NCI-H2029 treated with DMSO at 0.1 percent for 48 hours (cell line): ENCODE measurements around the gene FGFR4.

Experiments used
- DNase-seq: peaks from one replicate; lab custom pipeline; 2025; lab: John Stamatoyannopoulos, UW

FGFR4 gene

DNA sequence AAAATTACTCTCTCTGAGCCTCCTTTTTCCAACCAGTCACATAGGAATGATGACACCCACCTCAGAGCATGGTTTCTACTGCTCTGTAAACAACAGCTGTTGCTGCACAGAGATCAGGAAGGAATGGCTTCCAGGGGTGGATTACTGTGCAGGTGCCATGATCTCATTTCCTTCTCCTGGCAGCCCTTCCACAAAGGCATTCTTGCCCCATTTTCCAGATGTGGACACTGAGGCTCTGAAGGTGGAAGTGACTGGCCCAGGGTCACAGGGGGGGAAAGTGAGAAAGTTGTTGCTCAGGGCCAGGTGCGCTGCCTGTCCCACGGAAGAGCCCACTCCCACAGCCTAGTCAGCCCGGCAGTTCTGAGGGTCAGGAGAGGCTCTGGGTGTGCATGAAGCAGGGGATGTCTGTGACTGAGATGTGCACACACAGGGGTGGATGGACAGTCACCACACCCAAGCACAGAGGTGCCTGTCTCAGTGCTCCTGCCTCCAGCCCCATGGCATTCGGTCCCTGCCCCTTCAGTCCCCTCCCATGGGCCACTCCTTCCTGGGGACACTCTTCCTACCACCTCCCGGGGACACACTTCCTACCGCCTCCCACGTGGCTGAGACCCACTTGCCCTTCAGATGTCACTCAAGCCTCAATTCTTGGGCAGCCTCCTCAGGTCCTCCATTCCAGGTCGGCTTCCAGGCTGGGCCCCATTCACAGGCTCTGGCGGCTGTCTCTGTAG is 17.0 kb downstream of the FGFR4 start:
- no peak for DNase-seq

- DNase-seq, result no peak
Measured at GRCh38 chr5:177105691-177106476, 19.2 kb downstream of the FGFR4 start.

- no peak for DNase-seq
Measured at GRCh38 chr5:177107159-177107558, 20.4 kb downstream of the FGFR4 start.

DNA sequence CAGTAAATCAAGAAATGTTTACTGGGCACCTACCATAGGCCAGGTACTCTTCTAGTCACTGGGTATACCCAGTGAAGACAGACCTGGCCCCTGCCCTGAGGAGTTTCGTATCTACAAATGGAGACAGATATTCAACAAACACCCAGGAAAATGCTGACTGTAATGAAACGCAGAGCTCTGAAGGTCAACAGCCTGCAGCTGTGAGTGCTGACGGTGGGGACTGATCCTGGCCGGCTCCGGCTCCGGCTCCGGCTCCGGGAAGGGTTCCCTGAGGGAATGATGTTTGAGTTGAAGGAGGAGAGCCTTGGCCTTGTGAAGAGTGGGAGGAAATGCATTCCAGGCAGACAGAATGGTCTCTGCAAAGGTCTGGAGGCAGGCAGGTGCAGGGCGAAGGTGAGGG is 23.1 kb downstream of the FGFR4 start:
- no peak for DNase-seq

- DNase-seq, result no peak
Measured at GRCh38 chr5:177111720-177112394, 25.1 kb downstream of the FGFR4 start.

DNA sequence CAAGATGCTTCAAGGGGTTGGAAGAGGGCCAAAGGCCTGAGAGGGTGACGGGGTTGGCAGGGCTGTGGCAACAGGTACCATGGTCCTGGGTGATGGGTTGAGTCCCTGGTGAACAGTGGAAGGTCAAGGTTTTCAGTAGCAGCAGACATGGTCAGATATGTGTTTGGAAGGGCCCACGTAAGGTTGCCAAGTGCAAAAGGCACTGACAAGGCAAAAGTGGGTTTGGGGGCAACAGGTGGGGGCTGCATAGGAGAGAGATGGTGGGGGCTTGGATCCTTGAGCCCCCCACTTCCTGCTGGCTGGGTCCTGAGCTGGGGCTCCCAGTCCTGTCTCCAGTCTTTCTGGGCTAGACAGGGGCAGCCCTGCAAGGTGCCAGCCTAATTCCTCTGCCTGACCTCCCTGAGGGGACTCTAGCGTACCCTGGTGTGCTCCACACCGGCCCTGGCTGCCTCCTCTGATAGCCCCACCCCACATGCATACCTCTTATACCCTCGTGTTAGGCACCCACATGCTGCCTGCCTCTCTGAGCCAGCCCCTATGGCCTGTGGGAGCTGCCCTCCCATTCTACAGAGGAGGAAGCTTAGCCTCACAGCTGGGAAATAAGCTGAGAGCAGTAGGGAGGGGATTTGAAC is 26.0 kb downstream of the FGFR4 start:
- DNase-seq, result no peak

- peak; percentile 59 for DNase-seq
Measured at GRCh38 chr5:177113566-177114424, 27.1 kb downstream of the FGFR4 start.

- no peak for DNase-seq
Measured at GRCh38 chr5:177116631-177117373, 30.1 kb downstream of the FGFR4 start.

- DNase-seq, result no peak
Measured at GRCh38 chr5:177117441-177118045, 30.8 kb downstream of the FGFR4 start.

- no peak for DNase-seq
Measured at GRCh38 chr5:177122566-177122965, 35.9 kb downstream of the FGFR4 start.

DNA sequence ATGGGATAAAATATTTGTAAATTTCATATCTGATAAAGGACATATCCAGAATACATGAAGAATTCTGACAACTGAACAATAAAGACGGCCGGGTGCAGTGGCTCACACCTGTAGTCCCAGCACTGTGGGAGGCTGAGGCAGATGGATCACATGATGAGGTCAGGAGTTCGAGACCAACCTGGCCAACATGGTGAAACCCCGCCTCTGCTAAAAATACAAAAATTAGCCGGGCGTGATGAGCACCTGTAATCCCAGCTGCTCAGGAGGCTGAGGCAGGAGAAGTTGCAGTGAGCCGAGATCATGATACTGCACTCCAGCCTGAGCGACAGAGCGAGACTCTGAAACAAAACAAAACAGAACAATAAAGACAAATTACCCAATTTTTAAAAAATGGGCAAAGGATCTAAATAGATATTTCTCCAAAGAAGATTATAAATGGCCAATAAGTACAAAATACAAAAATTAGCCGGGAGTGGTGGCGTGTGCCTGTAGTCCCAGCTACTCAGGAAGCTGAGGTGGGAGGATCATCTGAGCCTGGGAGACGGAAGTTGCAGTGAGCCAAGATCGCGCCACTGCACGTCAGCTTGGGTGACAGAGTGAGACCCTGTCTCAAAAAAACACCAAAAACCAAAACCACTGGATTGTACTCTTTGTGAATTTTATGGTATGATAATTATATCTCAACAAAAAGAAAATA is 37.2 kb downstream of the FGFR4 start:
- DNase-seq, result no peak

GRCh38 chr5:177124486-177124991 is 37.8 kb downstream of the FGFR4 start:
- DNase-seq, result no peak

- DNase-seq, result no peak
Measured at GRCh38 chr5:177126771-177127170, 40.1 kb downstream of the FGFR4 start.

- DNase-seq, result no peak
Measured at GRCh38 chr5:177128551-177128981, 41.9 kb downstream of the FGFR4 start.

- DNase-seq, result no peak
Measured at GRCh38 chr5:177130211-177131018, 43.7 kb downstream of the FGFR4 start.

DNA sequence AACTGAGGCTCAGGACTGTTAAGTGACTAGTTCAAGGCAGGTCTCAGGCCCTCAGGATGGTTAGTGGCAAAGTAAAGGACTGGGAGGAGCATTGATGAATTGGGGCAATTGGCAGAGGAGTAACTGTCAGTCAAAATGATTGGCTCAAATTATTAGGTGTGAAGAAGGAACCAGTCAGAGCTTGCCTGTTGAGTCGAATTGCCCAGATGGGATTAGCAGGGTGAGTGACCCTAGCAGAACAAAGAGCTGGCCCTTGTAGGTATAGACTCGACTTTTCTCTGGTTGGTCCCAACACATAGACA is 44.3 kb downstream of the FGFR4 start:
- DNase-seq, result no peak

DNA sequence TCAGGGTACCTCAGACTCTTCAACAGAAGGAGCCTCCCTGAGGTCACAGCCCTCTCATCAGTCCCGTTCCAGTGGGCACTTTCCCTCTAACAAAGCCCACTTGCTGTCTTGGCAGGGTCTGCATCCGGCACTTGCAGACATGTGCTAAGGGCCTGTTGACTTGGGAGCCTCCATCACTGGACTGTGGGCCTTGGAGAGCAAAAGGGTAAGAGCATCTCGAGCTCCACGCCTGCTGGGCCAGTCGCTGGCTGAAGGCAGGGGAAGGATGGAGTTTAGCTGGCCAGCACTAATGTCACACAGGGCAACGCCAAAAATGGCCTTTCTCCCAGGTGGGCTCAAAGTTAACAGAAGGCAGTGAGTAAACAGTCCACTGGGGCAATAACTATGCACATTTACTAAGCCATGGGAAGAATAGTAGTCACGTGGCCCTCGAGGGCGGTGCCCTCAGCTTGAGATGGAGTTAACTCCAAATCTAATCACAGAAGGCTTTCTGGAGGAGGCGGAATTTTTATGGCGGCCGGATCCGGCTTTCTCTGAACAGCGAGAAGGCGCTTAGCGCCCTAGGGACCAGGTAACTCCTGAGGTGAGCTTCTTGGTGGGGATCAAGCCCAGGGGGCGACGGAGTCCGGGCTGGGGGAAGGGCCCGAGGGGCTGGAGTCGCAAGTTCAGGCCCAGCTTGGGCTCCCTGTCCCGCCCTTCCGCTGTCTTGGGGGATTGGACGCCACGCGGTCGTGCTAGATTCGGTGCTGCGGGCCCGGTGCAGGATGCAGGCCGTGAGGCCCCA is 44.8 kb downstream of the FGFR4 start:
- DNase-seq, result no peak
